Measurements from ENCODE around the gene ZNF785.

- TF ChIP-seq CTCF (IDR thresholded peaks at IDR 0.05; ENCODE audit: borderline replicate concordance, extremely low read depth, low read length, poor library complexity, severe bottlenecking): no peak
- no peak for TF ChIP-seq EZH2 (IDR thresholded peaks at IDR 0.05; ENCODE audit: borderline replicate concordance, low read depth, low read length, severe bottlenecking)
Measured at GRCh38 chr16:30551781-30552180, 33.7 kb downstream of the ZNF785 start.
